IPS-NIHi7 (cell line): ENCODE data around the gene TFCP2L1.
A peak's percentile ranks its signal among the peaks of the same experiment; 100 is the strongest.
"Not testable (repeated sequence)": the region's sequence is repeated elsewhere in the genome, so short reads cannot be mapped to it uniquely, and the experiment has no call there.

Experiments
- DNase-seq: peaks from one replicate; pipeline ENCODE4 v3.0.0; 2012; ENCODE audit warnings: mixed read lengths; ENCODE audit errors: extremely low spot score

Gene TFCP2L1

DNA sequence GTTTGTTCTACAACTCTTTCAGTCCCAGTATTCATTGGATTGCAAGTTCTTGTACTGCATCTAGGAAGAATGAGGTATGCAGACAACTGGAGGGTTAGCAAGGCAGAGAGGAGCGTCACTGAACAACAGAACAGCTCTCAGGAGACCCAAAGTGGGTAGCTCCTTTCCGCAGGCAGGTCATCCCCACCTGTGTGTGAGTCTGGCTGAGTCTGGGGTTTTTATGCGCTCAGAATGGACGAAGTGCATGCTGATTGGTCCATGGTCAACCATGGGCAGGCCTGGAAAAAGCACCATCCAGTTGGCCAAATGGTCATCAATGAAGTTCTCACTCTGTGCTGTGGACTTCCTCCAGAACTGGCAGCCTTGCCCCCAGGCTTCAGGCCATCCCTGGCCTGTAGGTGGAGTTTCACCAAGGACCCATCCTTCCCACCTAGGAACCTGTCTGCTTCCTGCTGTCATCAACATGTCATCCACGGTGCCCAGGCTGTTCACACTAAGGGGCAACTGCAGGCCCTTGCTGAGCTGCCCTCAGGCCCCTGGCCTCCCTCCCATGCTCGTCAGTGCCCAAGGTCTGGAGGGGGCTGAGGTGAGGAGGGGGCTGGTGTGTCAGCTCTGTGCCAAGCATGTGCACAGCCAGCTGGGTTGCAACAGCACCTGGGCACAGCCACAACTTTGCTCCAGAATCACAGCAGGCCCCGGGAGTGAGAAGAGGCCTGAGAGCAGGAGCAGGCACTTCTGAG, 11.1 kb upstream of the TFCP2L1 start:
- DNase-seq, result no peak

DNA sequence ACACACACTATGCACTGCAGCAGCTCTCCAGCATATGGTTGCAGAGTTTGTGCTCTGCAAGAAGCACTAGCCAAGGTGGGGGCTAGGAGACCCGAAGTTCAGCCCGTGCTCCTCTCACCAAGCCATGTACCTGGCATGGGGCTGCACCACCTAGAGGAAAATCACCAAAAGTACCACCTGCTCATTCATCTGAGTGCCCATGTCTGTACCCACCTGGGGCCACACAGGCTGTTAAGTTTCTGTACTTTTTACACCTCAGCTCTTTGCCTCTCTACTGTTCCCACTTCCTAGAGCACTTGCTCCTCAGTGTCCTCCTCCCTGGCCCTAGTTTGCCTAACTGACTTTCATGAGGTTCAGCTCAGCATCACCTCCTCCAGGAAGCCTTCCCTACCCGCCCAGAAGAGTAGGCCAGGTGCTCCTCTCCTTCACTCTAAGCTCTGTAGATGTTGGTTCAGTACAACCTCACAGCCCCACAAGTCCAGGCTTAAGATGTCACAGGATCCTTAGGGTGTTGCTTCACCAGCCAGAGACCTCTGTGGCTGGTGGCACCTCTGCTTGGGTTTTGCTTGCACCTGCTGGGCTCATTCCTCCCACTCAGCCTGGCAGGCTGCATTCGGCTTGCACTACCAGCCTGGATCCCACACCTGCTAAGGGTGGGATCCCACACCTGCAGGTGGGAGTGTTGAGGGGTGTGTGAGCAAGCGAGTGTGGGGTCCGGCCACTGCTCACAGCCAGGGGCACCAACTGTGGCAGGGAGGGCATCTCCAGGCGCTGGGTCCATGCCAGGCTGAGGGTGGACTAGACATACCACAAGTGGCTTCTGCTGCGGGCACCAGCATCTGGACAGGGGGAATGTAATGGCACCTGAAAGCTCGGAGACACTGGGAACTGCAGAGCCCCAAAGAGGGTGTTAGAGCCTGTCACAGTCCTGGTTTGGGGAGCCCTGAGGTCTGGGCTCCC, 10.2 kb upstream of the TFCP2L1 start:
- DNase-seq, result no peak

DNA sequence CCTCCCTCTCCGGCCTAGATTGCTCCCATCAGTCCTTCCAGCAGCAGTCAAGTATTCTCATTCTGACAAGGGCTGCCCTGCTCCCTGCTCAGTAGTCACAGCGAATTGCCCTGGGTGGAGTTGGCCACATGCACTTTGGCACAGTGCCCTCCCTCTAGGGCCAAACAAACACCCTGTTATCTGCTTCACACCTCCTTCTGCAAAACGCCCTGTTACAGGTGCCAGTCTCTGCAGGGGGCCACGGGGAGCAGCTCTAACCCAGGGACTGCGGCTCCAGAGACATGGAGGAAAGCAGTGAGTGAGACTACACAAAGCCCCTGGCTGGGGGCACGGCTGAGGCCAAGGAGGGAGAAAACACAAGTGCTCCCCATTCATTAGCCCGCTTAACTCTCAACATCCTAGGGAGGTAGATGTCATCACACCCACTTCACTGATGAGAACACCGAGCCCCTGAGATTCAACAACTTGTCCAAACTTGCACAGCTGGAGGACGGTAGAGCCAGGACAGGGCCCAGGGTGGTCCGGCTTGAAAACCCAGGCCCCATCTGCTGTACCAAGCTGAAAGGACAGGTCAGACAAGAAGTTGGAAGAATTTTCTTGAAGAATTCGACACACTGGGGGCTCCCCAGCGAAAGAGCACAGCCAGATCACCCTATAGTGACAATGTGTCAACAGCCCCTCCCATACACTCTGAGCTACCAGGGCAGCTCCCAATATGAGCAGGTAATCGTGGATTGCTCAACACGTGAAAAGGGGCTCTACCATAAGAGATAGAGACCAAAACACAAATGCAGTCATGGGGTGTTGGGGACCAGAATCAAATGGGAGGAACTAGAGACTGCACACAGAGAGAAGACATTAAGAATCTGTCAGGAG, 8.7 kb upstream of the TFCP2L1 start:
- DNase-seq, result no peak

DNA sequence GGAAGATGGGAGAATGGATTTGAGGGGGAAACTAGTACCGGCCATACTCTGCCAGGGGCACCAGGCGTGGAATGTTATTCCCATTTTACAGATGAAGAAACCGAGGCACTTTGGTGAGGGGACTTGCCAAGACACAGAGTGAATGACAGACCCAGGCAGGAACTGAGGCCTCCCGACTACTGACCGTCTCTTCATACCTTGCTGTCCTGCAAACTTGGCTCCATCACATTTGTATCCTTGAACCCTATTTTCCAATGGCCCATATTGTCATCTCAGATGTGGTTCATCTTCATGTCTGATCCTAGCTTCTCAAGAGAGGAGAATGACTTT, 6.2 kb upstream of the TFCP2L1 start:
- DNase-seq, result no peak

DNA sequence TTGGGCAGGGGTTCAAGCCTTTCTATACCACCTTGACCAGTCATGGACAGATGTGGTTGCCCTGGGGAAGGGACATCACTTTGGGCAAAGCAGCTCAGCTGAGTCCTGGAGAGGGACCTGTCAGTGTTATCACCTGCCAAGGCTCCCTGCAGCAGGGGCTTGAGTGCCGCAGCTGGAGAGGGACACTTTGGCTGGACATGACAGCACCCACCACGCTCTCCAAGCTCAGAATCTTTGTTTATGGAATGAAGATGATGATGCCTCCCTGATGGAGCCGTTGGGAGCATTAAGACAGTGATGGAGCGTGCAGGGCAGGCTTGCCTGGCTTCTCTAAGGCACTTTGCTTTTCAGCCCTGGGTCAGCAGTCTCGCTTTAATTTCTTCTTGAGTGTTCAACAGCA, 4.3 kb upstream of the TFCP2L1 start:
- DNase-seq, result no peak

DNA sequence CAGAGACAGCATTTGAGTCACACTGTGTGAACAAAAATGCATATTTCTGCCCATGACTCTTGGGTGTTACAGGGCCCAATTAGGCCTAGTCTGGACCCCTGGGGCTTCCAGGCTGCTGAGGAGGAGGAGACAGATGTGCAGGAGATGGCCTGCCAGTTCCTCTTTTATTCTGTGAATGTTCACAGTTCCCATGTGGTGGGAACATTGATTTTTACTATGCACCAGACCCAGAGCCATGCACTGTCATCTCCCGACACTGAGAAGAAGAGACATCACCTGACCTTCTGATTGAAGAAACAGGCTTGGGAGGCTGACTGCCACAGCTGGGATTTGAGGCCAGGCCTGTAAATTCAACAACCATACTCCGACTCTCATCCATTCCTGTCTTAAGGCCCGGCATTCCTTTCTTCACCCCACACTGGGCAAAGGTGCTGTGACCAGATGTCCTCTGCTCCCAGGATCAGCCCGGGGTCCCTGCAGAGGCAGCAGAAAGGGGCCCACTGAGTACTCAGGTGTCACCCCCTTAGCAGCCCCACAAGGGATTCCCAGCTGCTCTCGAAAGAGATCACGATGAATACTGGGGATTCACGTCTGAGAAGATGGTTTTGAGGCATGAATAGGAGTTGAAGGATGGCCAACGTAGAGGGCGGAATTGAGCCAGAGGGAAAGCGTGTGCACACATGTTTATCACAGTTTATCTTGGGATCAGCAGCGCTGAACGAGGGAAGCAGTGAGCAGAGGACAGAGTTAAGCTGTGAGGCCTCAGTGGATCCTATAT, 3.6 kb upstream of the TFCP2L1 start:
- DNase-seq, result no peak

DNA sequence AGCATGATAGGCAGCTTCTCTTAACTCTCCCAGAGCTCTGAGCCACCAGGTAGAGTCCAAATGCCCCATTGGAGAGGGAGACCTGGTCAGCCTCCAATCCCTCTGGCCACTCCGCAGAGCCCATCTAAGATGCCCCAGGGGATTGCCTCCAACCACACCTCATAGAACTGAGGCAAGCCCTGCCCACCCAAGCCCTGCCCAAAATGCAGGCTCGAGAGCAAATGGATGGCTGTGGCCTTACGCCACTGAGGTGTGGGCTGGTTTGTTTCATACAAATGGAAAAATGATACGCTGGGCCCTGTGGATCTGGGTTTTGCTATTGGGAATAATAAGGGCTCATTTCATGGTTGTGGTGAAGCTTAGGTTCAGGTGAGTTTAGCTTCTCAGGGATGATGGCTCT, 3.0 kb upstream of the TFCP2L1 start:
- no peak for DNase-seq

DNA sequence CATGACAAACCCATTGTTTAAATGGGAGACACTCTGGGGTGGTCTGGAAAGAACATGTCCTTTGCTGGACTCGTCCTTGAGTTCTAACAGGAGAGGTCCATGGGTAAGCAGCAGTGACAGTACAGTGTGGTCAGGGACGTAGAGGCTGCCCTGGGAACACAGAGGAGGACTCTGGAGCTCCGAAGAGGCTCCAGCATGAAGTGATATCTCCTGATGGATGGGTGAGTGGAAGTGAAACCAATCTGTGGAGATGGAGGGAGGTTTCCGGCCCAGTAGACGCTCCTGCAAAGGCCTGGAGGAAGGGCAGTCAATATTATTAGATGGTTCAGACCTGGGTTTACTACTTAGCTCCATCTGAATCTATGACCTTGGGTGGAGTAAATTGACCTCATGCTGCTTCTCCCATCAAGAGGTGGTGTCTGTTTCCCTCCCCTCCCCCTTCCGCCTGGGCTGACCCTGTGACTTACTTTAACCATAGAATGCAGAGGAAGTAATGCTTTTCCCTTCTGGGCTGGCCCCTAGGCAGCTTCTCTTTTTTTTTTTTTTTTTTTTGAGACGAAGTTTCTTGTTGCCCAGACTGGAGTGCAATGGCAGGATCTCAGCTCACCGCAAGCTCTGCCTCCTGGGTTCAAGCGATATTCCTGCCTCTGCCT, 2.3 kb upstream of the TFCP2L1 start:
- no peak for DNase-seq

DNA sequence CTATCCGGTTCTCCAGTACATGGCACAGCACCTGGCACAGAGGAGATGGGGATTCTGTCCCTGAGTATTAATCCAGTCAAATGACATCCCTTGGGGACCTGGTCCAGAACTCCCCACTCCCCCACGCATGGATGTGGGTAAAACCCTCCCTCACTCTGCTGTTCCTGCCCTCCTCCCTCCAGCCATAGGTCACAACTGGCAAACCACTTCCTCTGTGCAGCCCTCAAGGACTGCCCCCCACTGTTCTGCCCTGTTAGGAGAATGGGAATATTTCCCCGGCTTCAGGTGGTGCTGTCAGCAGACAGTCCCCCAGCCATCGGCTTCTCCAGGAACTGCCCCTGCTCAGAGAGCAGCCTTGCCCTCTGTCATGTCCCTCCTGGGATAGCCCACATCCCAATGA, 1.5 kb upstream of the TFCP2L1 start:
- DNase-seq, result no peak

DNA sequence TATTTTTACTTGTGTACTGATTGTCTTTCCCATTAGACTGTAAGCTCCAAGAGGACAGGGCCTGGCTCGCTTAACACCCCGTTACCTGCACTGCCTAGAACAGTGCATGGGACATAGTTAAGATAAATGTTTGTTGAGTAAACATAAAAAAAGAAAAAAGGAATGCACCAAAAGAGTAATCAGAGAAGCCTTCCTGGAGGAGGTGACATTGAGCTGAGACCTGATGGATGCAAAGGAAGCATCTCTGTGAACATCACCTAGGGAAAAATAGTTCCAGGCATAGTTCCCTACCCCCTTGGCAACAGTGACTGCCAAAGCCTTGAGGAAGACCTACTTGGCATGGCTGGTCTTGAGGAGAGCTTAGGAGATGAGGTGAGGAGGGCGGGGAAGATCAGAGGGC, 924 bp upstream of the TFCP2L1 start:
- DNase-seq, result no peak

DNA sequence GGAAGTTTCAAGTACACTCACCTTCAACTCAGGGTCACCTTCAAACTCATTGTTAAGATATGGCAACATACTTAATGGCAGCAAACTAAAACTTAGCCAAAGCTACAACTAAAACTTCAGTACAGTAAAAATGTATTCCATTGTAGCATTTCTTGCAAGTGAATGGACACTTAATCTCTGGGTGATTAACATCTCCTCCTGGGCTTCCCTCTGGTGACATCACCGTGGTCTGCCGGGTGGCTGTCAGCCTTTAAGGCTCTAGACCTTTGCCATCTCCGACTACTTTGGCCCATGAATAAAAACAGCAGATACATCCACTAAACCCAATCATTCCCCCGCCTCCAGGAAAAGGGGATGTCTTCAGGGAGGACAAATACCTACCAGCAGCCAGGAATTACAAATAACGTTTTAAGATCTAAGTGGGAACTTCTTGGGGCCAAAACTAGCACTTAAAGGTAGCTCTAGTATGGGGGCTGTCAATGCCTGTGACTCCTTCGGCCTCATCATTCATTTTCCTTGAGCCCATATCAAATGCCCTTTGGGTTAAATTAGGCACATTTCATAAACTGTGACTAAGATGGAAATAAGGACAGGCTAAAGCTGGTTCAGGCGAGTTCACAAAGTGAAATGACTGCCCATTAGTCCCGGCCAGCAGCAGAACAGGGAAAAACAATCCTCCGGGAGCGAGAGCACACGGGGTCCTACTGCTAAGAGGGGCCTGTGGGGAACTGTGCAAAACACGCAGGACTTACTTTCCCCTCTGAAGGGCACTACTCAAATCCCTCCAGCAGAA, 1.1 kb downstream of the TFCP2L1 start:
- no peak for DNase-seq

DNA sequence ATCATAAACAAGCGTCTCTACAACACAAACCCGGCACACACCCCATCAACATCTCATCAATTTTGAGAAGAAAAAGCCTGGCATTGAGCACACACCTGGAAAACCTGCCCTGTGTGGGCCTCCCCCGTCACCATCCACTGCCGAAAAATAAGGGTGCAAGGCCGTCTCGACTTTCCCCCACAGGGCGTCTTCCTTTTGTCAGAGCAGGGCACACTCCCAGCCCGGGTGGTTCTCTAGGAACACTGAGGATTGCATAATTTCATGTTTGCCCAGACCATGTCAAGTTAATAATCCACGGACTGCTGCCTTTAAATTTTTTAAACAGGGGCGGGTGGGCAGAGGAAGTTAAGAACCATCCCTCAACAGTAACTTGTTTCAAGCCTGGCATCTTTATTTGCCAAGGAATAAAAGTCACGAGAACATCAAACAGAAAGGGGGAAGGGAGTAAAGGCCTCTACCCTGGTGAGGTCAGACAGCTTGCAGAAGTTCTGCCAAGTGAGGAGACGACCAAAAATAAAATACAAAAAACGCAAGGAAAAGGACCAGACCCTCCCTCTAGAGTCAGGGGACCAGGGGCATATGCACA, 2.1 kb downstream of the TFCP2L1 start:
- DNase-seq, result no peak

DNA sequence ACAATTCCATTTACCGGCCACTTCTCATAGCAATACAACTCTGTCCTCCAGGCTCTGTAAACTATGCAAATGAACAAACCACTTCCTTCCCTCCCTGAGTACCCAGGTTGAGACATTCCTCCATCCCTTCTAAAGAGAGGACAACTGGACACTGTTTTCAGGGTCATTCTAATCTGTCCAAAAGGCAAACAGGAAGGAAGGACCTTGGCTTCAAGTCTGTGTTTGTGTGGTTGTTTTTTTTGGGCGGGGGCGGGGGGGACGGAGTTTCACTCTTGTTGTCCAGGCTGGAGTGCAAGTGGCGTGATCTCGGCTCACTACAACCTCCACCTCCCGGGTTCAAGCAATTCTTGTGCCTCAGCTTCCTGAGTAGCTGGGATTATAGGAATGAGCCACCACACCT, 3.3 kb downstream of the TFCP2L1 start:
- DNase-seq, result no peak

DNA sequence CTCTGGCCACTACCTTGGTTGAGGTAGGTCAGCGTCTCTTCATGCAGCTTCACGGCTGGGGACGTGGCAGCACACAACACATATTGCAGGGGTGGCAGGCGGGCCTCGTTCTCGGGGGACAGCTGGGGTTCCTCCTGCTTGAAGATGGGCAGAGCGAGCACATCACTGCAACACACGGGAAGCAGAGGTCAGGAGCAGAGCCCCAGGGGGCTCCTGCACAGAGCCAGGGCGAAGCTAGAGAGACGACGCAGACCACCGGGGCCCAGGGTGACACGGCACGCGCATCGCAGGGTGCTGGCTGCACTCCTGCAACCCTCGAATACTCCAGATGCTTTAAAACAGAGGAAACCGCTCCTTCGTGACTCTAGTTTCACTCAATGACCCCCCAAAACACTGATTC, 3.9 kb downstream of the TFCP2L1 start:
- DNase-seq, result no peak

DNA sequence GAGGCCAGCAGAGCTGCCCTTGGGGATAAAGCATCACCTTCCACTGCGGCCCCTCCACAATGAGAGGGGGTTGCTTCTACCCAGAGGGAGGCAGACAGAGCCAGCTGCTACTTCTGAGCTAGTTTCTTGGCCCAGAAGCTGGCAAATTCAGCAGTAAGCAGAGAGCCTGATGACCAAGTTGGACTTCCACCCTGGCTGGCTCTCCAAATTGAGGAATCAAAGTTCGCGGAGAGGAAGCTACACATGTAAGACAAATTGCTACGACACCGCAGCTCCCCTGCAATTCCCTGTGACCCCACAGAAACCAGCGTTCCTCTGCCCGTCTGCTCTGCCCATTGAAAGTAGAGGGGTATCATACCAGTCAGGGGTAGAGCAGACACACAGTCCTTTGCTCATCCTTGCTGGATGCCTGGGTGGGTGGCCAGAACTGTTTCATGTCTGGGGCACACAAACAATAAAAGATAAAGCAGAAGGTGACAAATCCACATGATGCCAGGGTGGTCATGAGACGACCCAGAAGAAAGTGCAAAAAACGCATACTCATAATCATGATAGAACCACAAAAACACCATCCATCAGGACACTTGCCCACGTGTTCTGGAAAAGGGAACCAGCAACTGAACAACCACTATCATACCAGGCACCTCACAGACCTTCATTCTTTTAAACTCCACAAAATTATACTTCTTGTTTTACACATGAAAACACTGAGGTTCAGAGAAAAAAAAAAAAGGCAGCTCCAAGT, 5.4 kb downstream of the TFCP2L1 start:
- DNase-seq, result no peak

DNA sequence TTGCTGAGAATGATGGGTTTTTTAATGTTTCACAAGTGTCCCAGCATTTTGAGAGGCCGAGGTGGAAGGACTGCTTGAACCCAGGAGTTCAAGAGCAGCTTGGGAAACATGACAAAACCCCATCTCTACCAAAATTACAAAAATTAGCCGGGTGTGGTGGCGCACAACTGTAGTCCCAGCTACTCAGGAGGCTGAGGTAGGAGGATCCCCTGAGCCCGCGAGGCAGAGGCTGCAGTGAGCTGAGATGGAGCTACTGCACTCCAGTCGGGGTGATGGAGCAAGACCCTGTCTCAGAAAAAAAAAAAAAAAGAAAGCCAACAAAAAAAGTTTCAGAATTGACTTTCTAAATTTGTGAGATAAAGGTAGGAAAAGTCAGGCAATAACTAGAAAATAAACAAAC, 8.7 kb downstream of the TFCP2L1 start:
- DNase-seq, result no peak

DNA sequence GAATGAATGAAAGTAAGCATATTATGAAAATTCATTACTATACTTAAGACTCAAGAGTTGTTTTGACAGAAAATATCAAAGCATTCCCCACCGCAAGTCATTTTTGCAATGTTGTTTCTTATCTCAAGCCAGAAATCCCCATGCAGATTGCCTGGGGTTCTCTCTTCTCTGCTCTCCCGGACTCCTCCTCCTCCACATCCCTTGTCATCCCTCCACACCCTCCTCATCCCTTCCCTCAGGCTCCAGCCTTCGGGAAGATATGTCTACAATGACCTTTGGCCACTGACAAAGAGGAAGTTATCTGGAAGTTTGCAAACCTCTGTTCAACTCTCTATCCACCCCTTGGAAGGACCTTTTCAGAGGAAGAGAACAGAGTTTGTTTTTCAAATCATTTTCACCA, 11.9 kb downstream of the TFCP2L1 start:
- peak; percentile 11 for DNase-seq

DNA sequence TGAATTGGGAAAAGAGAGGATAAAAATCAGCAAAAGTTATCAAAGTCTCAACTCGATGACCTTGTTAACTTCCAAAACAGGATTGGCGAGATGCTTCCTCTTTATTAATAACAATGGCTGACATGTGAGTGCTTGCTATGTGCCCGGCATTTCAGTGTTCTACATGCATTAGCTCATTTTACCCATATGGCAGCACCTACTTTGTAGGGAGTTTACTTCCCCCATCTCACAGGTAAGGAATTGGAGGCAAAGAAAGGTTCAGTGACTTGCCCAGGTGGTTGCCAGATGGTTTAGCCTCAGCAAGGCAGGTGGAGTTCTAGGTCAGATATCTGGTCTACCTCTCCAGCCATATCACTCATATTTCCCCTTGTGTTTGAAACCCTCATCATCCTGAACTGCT, 12.4 kb downstream of the TFCP2L1 start:
- peak; percentile 2 for DNase-seq

DNA sequence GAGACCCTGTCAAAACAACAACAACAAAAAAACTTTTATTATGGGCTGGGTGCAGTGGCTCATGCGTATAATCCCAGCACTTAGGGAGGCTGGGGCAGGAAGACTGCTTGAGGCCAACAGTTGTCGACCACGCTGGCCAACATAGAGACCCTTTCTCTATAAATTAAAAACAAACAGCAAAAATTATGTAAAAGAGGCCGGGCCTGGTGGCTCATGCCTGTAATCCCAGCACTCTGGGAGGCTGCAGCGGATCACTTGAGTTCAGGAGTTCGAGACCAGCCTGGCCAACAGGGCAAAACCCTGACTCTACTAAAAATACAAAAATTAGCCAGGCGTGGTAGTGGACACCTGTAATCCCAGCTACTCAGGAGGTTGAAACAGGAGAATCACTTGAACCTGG, 15.6 kb downstream of the TFCP2L1 start:
- not testable (repeated sequence) for DNase-seq
